HG03139 (cell line): ENCODE measurements around the gene IGF1R.
"Not testable (repeated sequence)": the region's sequence is repeated elsewhere in the genome, so short reads cannot be mapped to it uniquely, and the experiment has no call there.

Experiments used
- ATAC-seq: cut with Tn5 transposase; IDR thresholded peaks from one replicate; pipeline ENCODE4 v1.9.1; 2021; ENCODE audit not compliant: unreplicated experiment

Gene IGF1R

GRCh38 chr15:98953968-98954367, 305.6 kb downstream of the IGF1R start:
- no peak for ATAC-seq

GRCh38 chr15:98954411-98954810, 306.1 kb downstream of the IGF1R start:
- ATAC-seq = no peak

- no peak for ATAC-seq
Measured at GRCh38 chr15:98955331-98955730, 307.0 kb downstream of the IGF1R start.

GRCh38 chr15:98955961-98956723, 307.8 kb downstream of the IGF1R start:
- ATAC-seq = no peak

- no peak for ATAC-seq
Measured at GRCh38 chr15:98956796-98957553, 308.6 kb downstream of the IGF1R start.

- ATAC-seq = no peak
Measured at GRCh38 chr15:98957655-98958054, 309.3 kb downstream of the IGF1R start.

- no peak for ATAC-seq
Measured at GRCh38 chr15:98958076-98958475, 309.7 kb downstream of the IGF1R start.

GRCh38 chr15:98958918-98959639, 310.7 kb downstream of the IGF1R start:
- no peak for ATAC-seq

GRCh38 chr15:98959640-98960007, 311.3 kb downstream of the IGF1R start:
- no peak for ATAC-seq

- no peak for ATAC-seq
Measured at GRCh38 chr15:98960555-98961050, 312.3 kb downstream of the IGF1R start.

GRCh38 chr15:98963444-98963843, 315.1 kb downstream of the IGF1R start:
- no peak for ATAC-seq

GRCh38 chr15:98964466-98965133, 316.3 kb downstream of the IGF1R start:
- no peak for ATAC-seq

GRCh38 chr15:98965134-98965491, 316.8 kb downstream of the IGF1R start:
- ATAC-seq = not testable (repeated sequence)

- ATAC-seq = no peak
Measured at GRCh38 chr15:98965597-98965996, 317.3 kb downstream of the IGF1R start.

- no peak for ATAC-seq
Measured at GRCh38 chr15:98966091-98966787, 317.9 kb downstream of the IGF1R start.

- ATAC-seq = no peak
Measured at GRCh38 chr15:98967096-98967495, 318.8 kb downstream of the IGF1R start.

GRCh38 chr15:98967916-98968315, 319.6 kb downstream of the IGF1R start:
- no peak for ATAC-seq

- no peak for ATAC-seq
Measured at GRCh38 chr15:98968576-98968975, 320.2 kb downstream of the IGF1R start.

GRCh38 chr15:98969126-98969735, 320.9 kb downstream of the IGF1R start:
- ATAC-seq = no peak

GRCh38 chr15:98970799-98971198, 322.5 kb downstream of the IGF1R start:
- no peak for ATAC-seq
